ENCODE measurements around the gene CCIN. TPM values are rescaled to one million over a fixed set of nuclear protein-coding genes. Genes with fewer than 3 reads are reported as not detected.

CCIN gene
- total RNA-seq, 1 donor: 2.6 TPM

DNA sequence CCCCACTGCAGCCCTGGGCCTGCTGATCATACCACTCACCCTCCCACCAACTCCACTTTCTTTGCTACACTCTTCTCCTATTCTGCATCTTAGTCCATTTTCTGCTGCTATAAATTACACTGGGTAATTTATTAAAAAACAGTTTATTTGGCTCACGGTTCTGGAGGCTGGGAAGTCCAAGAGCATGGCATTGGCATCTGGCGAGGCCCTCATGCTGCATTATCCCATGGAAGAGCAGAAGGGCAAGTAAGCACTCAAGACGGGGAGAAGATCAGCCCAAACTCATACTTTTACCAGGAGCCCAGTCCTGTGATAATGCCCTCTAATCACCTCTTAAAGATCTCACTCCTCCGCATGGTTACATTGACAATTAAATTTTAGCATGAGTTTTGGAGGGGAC is 23.2 kb upstream of the CCIN start:
- H3K4me3 ChIP-seq (ENCODE audit: low read depth, low read length): no peak overlapping the region
- no peak for DNase-seq (ENCODE audit: low read depth)
- TF ChIP-seq, protein P1, sequence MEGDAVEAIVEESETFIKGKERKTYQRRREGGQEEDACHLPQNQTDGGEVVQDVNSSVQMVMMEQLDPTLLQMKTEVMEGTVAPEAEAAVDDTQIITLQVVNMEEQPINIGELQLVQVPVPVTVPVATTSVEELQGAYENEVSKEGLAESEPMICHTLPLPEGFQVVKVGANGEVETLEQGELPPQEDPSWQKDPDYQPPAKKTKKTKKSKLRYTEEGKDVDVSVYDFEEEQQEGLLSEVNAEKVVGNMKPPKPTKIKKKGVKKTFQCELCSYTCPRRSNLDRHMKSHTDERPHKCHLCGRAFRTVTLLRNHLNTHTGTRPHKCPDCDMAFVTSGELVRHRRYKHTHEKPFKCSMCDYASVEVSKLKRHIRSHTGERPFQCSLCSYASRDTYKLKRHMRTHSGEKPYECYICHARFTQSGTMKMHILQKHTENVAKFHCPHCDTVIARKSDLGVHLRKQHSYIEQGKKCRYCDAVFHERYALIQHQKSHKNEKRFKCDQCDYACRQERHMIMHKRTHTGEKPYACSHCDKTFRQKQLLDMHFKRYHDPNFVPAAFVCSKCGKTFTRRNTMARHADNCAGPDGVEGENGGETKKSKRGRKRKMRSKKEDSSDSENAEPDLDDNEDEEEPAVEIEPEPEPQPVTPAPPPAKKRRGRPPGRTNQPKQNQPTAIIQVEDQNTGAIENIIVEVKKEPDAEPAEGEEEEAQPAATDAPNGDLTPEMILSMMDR (IDR thresholded peaks at IDR 0.05; ENCODE audit: insufficient read depth, low read length): no peak

DNA sequence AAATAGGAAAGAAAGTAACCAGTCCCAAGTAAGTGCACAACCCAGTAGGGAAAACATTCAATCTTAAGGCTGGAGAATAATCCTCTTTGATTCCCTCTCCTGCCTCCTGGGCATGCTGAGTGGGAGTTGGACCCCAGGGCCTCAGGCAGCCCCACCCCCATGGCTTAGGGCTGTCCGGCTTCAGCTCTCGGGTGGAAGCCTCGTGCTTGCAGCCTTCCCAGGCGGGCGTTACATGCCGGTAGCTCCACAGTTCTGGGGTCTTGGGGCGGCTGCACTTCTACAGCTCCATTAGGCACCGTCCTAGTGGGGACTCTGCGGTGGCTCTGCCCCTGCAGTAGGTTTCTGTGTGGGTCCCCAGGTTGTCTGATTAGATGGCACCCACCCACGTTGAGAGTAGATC is 22.5 kb upstream of the CCIN start:
- TF ChIP-seq, protein P1 (IDR thresholded peaks at IDR 0.05; ENCODE audit: insufficient read depth, low read length): no peak
- H3K4me3 ChIP-seq (ENCODE audit: low read depth, low read length): no peak overlapping the region
- DNase-seq (ENCODE audit: low read depth): no peak

DNA sequence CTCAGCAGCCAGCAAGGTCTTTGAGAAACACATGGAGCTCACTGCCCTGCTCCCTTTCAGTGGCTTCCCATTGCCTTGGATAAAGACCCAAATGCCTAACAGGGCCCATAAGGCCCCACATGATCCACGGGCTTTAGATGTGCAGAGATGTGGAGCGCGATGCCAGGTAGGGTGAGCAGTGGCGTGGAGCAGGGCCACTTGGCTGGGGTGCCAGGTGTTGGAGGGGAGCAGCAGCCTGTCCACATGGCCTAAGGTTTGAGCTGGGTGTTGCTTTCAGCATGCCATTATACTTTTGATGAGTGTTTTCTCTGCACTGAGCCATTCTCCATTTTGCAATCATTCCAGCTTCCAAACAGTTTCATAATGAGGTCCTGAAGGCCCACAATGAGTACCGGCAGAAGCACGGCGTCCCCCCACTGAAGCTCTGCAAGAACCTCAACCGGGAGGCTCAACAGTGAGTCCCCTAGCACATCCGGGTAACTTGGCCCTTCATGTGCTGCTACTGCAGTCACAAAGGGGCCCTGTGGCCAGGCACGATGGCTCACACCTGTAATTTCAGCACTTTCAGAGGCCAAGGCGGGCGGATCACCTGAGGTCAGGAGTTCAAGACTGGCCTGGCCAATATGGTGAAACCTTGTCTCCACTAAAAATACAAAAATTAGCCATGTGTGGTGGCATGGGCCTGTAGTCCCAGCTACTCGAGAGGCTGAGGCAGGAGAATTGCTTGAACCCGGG is 21.6 kb upstream of the CCIN start:
- no peak for DNase-seq (ENCODE audit: low read depth)
- H3K4me3 ChIP-seq (ENCODE audit: low read depth, low read length): no peak overlapping the region
- TF ChIP-seq, protein P1 (IDR thresholded peaks at IDR 0.05; ENCODE audit: insufficient read depth, low read length): no peak

DNA sequence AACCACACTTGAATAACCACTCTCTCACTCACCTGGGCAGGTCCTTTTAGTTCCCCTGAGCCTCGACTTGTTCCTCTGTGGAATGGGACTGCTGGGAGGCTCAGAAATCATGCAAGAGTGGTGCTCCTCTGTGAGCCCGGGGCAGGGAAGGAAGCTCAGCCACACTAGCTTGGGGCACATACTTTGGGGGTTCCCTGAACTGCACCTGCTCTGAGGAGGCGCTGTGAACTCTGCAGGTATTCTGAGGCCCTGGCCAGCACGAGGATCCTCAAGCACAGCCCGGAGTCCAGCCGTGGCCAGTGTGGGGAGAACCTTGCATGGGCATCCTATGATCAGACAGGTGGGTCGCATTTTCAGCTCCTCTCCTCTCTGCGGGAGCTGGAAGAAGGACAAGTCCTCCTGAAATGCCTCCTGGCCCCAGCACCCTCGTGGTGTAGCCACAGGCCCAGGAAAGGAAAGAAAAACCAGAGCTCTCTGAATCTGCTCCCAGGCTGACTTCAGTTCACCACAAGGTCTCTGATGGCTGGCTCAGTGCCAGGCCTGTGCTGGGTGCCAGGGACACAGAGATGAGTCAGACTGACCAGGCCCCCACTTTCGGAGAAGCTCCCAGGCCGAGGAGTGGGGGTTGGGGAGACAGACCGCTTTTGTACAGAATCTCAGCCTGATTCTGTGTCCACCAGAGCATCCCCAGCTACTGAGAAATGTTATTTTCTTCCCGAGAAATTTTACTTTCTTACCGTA is 20.7 kb upstream of the CCIN start:
- peak; percentile 98 for DNase-seq (ENCODE audit: low read depth)
- peak overlapping the region; percentile 33 for H3K4me3 ChIP-seq (ENCODE audit: low read depth, low read length)
- TF ChIP-seq, protein P1 (IDR thresholded peaks at IDR 0.05; ENCODE audit: insufficient read depth, low read length): no peak

DNA sequence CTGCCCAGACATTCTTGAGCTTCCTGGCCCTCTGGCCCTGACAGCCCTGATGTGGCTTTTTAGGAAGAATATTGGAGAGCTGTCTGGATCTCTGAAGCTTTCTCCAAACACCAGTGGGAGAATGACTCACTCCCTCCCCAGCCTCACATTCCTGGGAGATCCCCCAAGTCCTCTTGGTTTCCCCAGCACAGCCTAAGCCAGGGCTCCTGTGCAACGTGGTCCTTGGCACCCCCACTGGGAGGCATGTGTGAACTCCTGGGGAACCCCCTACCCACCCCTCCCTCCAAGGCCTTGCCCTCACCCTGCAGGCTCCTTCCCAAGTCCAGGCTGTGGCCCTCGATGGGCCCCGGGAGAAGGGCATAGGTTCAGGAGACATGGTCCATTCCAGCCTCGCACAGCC is 20.0 kb upstream of the CCIN start:
- DNase-seq (ENCODE audit: low read depth): peak; percentile 82
- TF ChIP-seq, protein P1 (IDR thresholded peaks at IDR 0.05; ENCODE audit: insufficient read depth, low read length): no peak
- H3K4me3 ChIP-seq (ENCODE audit: low read depth, low read length): no peak overlapping the region

DNA sequence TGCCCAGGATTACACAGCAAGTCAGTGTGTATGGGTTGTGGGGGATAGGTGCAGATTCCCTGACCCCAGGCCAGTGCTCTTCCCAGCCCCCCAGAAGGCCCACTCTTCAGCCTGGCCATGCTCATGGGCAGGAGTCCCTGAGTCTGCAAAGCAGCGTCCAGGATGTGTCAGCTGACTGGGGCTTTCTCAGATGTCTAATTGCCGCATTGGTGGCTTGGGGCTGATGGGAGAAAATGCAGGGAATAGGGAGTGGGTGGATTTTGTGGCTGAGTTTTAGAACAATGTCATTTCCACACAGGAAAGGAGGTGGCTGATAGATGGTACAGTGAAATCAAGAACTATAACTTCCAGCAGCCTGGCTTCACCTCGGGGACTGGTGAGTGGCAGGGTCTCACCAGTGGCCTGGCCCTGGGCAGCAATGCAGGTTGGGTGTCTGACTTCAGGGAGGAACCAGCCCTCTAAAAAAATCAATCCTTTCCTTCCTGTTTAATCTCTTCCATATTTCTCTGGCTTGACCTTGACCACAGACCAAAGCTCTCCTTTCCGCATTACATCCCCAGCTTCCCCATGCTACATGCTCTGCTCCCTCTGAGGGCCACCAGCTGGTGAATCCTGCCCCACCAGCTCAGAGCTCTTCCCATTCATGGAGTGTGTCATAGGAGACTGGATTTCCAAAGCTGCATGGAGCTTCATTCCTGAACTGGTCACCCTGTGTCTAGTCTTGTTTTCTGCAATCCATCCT is 18.4 kb upstream of the CCIN start:
- H3K4me3 ChIP-seq (ENCODE audit: low read depth, low read length): no peak overlapping the region
- no peak for DNase-seq (ENCODE audit: low read depth)
- TF ChIP-seq, protein P1 (IDR thresholded peaks at IDR 0.05; ENCODE audit: insufficient read depth, low read length): no peak
